Renal pelvis (tissue), 4 donors: ENCODE measurements around the gene EXOC2. TPM values are rescaled to one million over a fixed set of nuclear protein-coding genes. Genes with fewer than 3 reads are reported as not detected.
"Not testable (repeated sequence)": the region's sequence is repeated elsewhere in the genome, so short reads cannot be mapped to it uniquely, and the experiment has no call there.

Experiments
- DNase-seq: peaks from one replicate; pipeline ENCODE4 v3.0.0-alpha.2; 2013
- polyA plus RNA-seq, 3 donors: library from polyadenylated mRNA; unstranded; fragments of 120-200 nt; gene quantifications; one replicate each; pipeline ENCODE4 v1.2.1, GENCODE V29; 2013; ENCODE audit not compliant: insufficient read length in 3 of 3

The EXOC2 gene
- polyA plus RNA-seq, 3 donors = 20.4 to 24.4 (median 23.1) TPM

GRCh38 chr6:683742-684440 is 9.0 kb downstream of the EXOC2 start:
- peak; percentile 84 for DNase-seq

- no peak for DNase-seq
These were observed 12.1 kb downstream of the EXOC2 start for GRCh38 chr6:680666-681340.

GRCh38 chr6:680251-680650 is 12.7 kb downstream of the EXOC2 start:
- no peak for DNase-seq

GRCh38 chr6:679282-679681 is 13.7 kb downstream of the EXOC2 start:
- DNase-seq = no peak

GRCh38 chr6:678520-678919 is 14.4 kb downstream of the EXOC2 start:
- no peak for DNase-seq

- no peak for DNase-seq
These were observed 15.0 kb downstream of the EXOC2 start for GRCh38 chr6:677919-678318.

GRCh38 chr6:674956-675355 is 18.0 kb downstream of the EXOC2 start:
- DNase-seq = no peak

- no peak for DNase-seq
These were observed 18.5 kb downstream of the EXOC2 start for GRCh38 chr6:674406-674805.

- DNase-seq = no peak
These were observed 25.5 kb downstream of the EXOC2 start for GRCh38 chr6:667253-667927.

- DNase-seq = no peak
These were observed 27.3 kb downstream of the EXOC2 start for GRCh38 chr6:665403-666267.

- DNase-seq = not testable (repeated sequence)
These were observed 29.2 kb downstream of the EXOC2 start for GRCh38 chr6:663788-664187.

GRCh38 chr6:659716-660581 is 33.0 kb downstream of the EXOC2 start:
- no peak for DNase-seq

GRCh38 chr6:658244-658643 is 34.7 kb downstream of the EXOC2 start:
- DNase-seq = no peak

GRCh38 chr6:657743-658142 is 35.2 kb downstream of the EXOC2 start:
- no peak for DNase-seq

GRCh38 chr6:656460-657252 is 36.3 kb downstream of the EXOC2 start, which contains the start of gene HUS1B:
Gene HUS1B, minus strand, starts transcription at chr6:657100. Its CDS starts 156 bp downstream, at chr6:656944.
- DNase-seq = no peak

- no peak for DNase-seq
These were observed 38.8 kb downstream of the EXOC2 start for GRCh38 chr6:654136-654535.

- DNase-seq = no peak
These were observed 40.1 kb downstream of the EXOC2 start for GRCh38 chr6:652865-653264.

GRCh38 chr6:650098-650497 is 42.8 kb downstream of the EXOC2 start:
- DNase-seq = no peak

GRCh38 chr6:642805-643204 is 50.1 kb downstream of the EXOC2 start:
- DNase-seq = no peak
